OCI-LY1 (cell line): ENCODE results near the gene F10.

Experiments
- H2AFZ ChIP-seq: fragments of 200-600 bp; sonication (generic), shearing (Covaris generic); 2 replicates; pipeline ENCODE4 v1.6.0; 2014; ENCODE audit warnings: antibody characterized with exemption, mild to moderate bottlenecking, low read length
- H3F3A ChIP-seq: fragments of 200-600 bp; sonication (generic), shearing (Covaris generic); 2 replicates; pipeline ENCODE4 v1.6.0; 2014; ENCODE audit warnings: mild to moderate bottlenecking, antibody characterized with exemption, low read length, moderate library complexity; ENCODE audit not compliant: insufficient read depth
- H3K27ac ChIP-seq: fragments of 200-600 bp; sonication (generic); 2 replicates; pipeline ENCODE4 v1.5.1; 2014; ENCODE audit warnings: low read length, mixed run types, mild to moderate bottlenecking, low read depth; ENCODE audit not compliant: poor library complexity, severe bottlenecking
- H3K27me3 ChIP-seq: fragments of 200-600 bp; sonication (generic); 2 replicates; pipeline ENCODE4 v1.6.0; 2014; ENCODE audit warnings: antibody characterized with exemption, mild to moderate bottlenecking, low read length, moderate library complexity; ENCODE audit not compliant: insufficient read depth
- H3K36me3 ChIP-seq: fragments of 200-600 bp; sonication (generic); 2 replicates; pipeline ENCODE4 v1.6.1; 2014; ENCODE audit warnings: mild to moderate bottlenecking, antibody characterized with exemption, low read length, moderate library complexity, mixed read lengths; ENCODE audit not compliant: insufficient read depth
- H3K4me1 ChIP-seq: fragments of 200-600 bp; sonication (generic); 2 replicates; pipeline ENCODE4 v1.5.1; 2014; ENCODE audit warnings: mild to moderate bottlenecking, low read length, moderate library complexity; ENCODE audit not compliant: insufficient read depth, severe bottlenecking
- H3K4me2 ChIP-seq: fragments of 200-600 bp; sonication (generic), shearing (Covaris generic); 2 replicates; pipeline ENCODE4 v1.6.1; 2014; ENCODE audit warnings: low read length
- H3K4me3 ChIP-seq: fragments of 200-600 bp; sonication (generic); 2 replicates; pipeline ENCODE4 v1.5.1; 2014; ENCODE audit warnings: low read length, low read depth, mild to moderate bottlenecking, mixed read lengths; ENCODE audit not compliant: poor library complexity, severe bottlenecking
- H3K79me2 ChIP-seq: fragments of 200-600 bp; shearing (Covaris generic); 2 replicates; pipeline ENCODE4 v1.6.1; 2016; ENCODE audit warnings: mixed run types, low read length, mixed read lengths; ENCODE audit not compliant: insufficient read depth
- H3K9ac ChIP-seq: fragments of 200-600 bp; sonication (generic), shearing (Covaris generic); 2 replicates; pipeline ENCODE4 v1.6.1; 2014; ENCODE audit warnings: mild to moderate bottlenecking, low read length, mixed read lengths
- H3K9me2 ChIP-seq: fragments of 200-600 bp; sonication (generic), shearing (Covaris generic); 2 replicates; pipeline ENCODE4 v1.6.1; 2014; ENCODE audit warnings: low read depth, mild to moderate bottlenecking, low read length, mixed read lengths
- H3K9me3 ChIP-seq: fragments of 200-600 bp; shearing (Covaris generic); 2 replicates; pipeline ENCODE4 v1.6.1; 2014; ENCODE audit warnings: low read length, mixed read lengths
- H4K20me1 ChIP-seq: fragments of 200-600 bp; sonication (generic), shearing (Covaris generic); 2 replicates; pipeline ENCODE4 v1.6.0; 2016; ENCODE audit warnings: mild to moderate bottlenecking, low read length; ENCODE audit not compliant: insufficient read depth
- CTCF ChIP-seq: fragments of 200-600 bp; sonication (generic), shearing (Covaris generic); IDR thresholded peaks from 2 replicates; pipeline ENCODE4 v1.5.1; 2017; ENCODE audit warnings: mild to moderate bottlenecking, antibody characterized with exemption, low read length, moderate library complexity, mixed read lengths
- EZH2 ChIP-seq: fragments of 200-600 bp; sonication (generic), shearing (Covaris generic); IDR thresholded peaks from 2 replicates; pipeline ENCODE4 v1.8.0; 2017; ENCODE audit warnings: borderline replicate concordance, mixed run types, mild to moderate bottlenecking, antibody characterized with exemption, low read length, moderate library complexity, mixed read lengths

F10 gene

DNA sequence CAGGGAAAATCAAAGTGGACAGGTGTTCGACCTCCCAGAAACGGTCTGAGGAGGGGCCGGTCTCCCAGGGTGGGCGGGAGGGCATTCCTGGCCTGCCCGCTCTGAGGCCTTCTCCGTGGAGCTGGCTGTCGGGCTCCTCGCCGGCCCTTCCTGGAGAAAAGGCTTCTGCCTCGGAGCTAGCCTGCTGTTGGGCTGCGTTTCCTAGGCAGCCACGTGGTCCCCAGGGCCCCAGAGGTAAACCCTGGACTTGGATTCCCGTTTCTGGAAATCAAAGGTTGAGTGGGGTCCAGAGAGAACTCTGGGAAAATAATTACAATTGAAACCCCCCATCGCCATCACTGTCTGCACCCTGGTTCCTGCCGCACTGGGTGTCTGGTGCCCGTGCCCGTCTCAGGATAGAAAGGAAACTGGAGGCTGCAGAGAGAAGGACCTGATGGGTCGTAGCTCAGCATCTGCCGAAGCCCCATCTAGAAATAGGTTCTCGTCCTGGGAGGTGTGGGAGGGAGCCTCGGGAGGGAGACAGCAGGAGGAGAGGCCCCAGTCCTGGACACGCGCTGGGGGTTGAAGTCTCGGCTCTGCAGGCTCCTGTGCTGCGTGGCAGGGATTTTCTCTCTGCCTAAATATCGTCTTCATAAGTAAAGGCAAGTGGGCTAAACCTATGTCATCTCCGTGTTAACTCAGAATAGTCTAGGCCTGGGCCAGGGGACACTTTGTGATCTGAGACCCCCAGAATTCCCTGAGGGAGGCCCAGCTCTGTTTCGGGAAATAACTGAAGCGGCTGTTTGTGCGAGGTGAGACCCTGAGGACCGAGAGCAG is 28.2 kb downstream of the F10 start:
- Histone ChIP-seq H3K79me2 (no peaks in the 10 kb centered on the region), H2AFZ (no peak overlapping the region), H3K4me1 (peaks cover 17% of the 10 kb centered on the region), H3K27me3 (peaks cover 35% of the 10 kb centered on the region; the same call in 1 of the 2 replicates), H3K9ac (no peak overlapping the region), H3K27ac (no peak overlapping the region), H3K9me3 (peaks cover 5% of the 10 kb centered on the region; the same call in 1 of the 2 replicates), H3K4me2 (no peak overlapping the region), H4K20me1 (no peaks in the 10 kb centered on the region), H3K4me3 (no peak overlapping the region), H3K36me3 (no peaks in the 10 kb centered on the region; the same call in 1 of the 2 replicates), H3F3A (no peaks in the 10 kb centered on the region), H3K9me2 (no peaks in the 10 kb centered on the region)
- TF ChIP-seq CTCF = no peak
- TF ChIP-seq EZH2 = no peak

GRCh38 chr13:113151745-113152690 is 29.4 kb downstream of the F10 start:
- Histone ChIP-seq H3K4me2 (no peak overlapping the region), H3K27ac (no peak overlapping the region), H3K4me3 (no peak overlapping the region), H4K20me1 (no peaks in the 10 kb centered on the region), H2AFZ (no peak overlapping the region), H3K9me2 (no peaks in the 10 kb centered on the region), H3F3A (no peaks in the 10 kb centered on the region), H3K4me1 (peaks cover 17% of the 10 kb centered on the region), H3K9me3 (peaks cover 8% of the 10 kb centered on the region), H3K36me3 (peaks cover 5% of the 10 kb centered on the region; the same call in 1 of the 2 replicates), H3K79me2 (no peaks in the 10 kb centered on the region), H3K9ac (no peak overlapping the region), H3K27me3 (peaks cover 34% of the 10 kb centered on the region; the same call in 1 of the 2 replicates)
- TF ChIP-seq CTCF (no peak), EZH2 (no peak)

GRCh38 chr13:113152691-113152983 is 30.0 kb downstream of the F10 start:
- Histone ChIP-seq H3K9me2 (no peaks in the 10 kb centered on the region), H3K27ac (no peak overlapping the region), H4K20me1 (no peaks in the 10 kb centered on the region), H3K9ac (no peak overlapping the region), H3K27me3 (peaks cover 32% of the 10 kb centered on the region; the same call in 1 of the 2 replicates), H3K4me3 (no peak overlapping the region), H3F3A (no peaks in the 10 kb centered on the region), H3K9me3 (peaks cover 8% of the 10 kb centered on the region), H3K4me1 (peaks cover 17% of the 10 kb centered on the region), H2AFZ (no peak overlapping the region), H3K4me2 (peak overlapping the region; percentile 54; the same call in 1 of the 2 replicates), H3K79me2 (no peaks in the 10 kb centered on the region), H3K36me3 (peaks cover 5% of the 10 kb centered on the region; the same call in 1 of the 2 replicates)
- TF ChIP-seq CTCF (no peak), EZH2 (no peak)
